HG03354 (cell line): ENCODE results near the gene CEBPA.
A peak's percentile ranks its signal among the peaks of the same experiment; 100 is the strongest.
"Not testable (repeated sequence)": the region's sequence is repeated elsewhere in the genome, so short reads cannot be mapped to it uniquely, and the experiment has no call there.

Experiments used
- ATAC-seq: cut with Tn5 transposase; IDR thresholded peaks from one replicate; pipeline ENCODE4 v1.9.1; 2021; ENCODE audit warnings: mild to moderate bottlenecking; ENCODE audit not compliant: unreplicated experiment, poor library complexity, severe bottlenecking

The CEBPA gene

GRCh38 chr19:33302974-33303790, 848 bp upstream of the CEBPA start:
- peak; percentile 25 for ATAC-seq

- no peak for ATAC-seq
Measured at GRCh38 chr19:33301900-33302174, 497 bp downstream of the CEBPA start.

- no peak for ATAC-seq
Measured at GRCh38 chr19:33301144-33301899, 1.0 kb downstream of the CEBPA start.

GRCh38 chr19:33300894-33301143, 1.5 kb downstream of the CEBPA start:
- no peak for ATAC-seq

GRCh38 chr19:33300009-33300893, 2.1 kb downstream of the CEBPA start:
- ATAC-seq: no peak

- no peak for ATAC-seq
Measured at GRCh38 chr19:33299051-33299688, 3.2 kb downstream of the CEBPA start.

GRCh38 chr19:33298146-33298911, 4.0 kb downstream of the CEBPA start:
- no peak for ATAC-seq

- no peak for ATAC-seq
Measured at GRCh38 chr19:33297401-33298145, 4.8 kb downstream of the CEBPA start.

GRCh38 chr19:33296488-33296971, 5.8 kb downstream of the CEBPA start:
- ATAC-seq: no peak

GRCh38 chr19:33295621-33296487, 6.5 kb downstream of the CEBPA start:
- ATAC-seq: no peak

GRCh38 chr19:33295046-33295445, 7.3 kb downstream of the CEBPA start:
- ATAC-seq: not testable (repeated sequence)

GRCh38 chr19:33294058-33294798, 8.1 kb downstream of the CEBPA start:
- ATAC-seq: no peak

- ATAC-seq: no peak
Measured at GRCh38 chr19:33293255-33294057, 8.9 kb downstream of the CEBPA start.

GRCh38 chr19:33292595-33293254, 9.6 kb downstream of the CEBPA start:
- ATAC-seq: no peak

GRCh38 chr19:33291623-33292534, 10.5 kb downstream of the CEBPA start:
- ATAC-seq: no peak
